MCF 10A (cell line): Measurements from ENCODE around the gene RHOT2. TPM values are rescaled to one million over a fixed set of nuclear protein-coding genes. Genes with fewer than 3 reads are reported as not detected.

Experiments
- BruUV-seq: library from RNA; stranded (reverse); fragments of 400-500 nt; replicated peaks from 2 replicates; lab custom pipeline; 2021; lab: Mats Ljungman, UMichigan
- CTCF ChIA-PET: fragments of 300-600 bp; sonication (Branson Sonifier 250); formaldehyde crosslinking; extraction: SDS; loops from one replicate; lab custom pipeline; 2021; ENCODE audit warnings: antibody characterized with exemption, inconsistent platforms; lab: Yijun Ruan, JAX
- POLR2A ChIA-PET: fragments of 300-600, 350-650 bp; sonication (Branson Sonifier 250); formaldehyde crosslinking; extraction: SDS; loops from one replicate; lab custom pipeline; 2020; ENCODE audit warnings: antibody characterized with exemption, inconsistent platforms; lab: Yijun Ruan, JAX
- DNase-seq: peaks from one replicate; pipeline ENCODE4 v3.0.0-alpha.2; 2018; ENCODE audit not compliant: unreplicated experiment
- H3K27ac Mint-ChIP-seq: one replicate; pipeline ENCODE4 v1.8.0; 2022; ENCODE audit warnings: mild to moderate bottlenecking, low read depth, mixed read lengths; ENCODE audit not compliant: unreplicated experiment
- H3K27me3 Mint-ChIP-seq: one replicate; pipeline ENCODE4 v1.8.0; 2022; ENCODE audit warnings: mixed read lengths; ENCODE audit not compliant: insufficient read depth, unreplicated experiment
- H3K36me3 Mint-ChIP-seq: one replicate; pipeline ENCODE4 v1.8.0; 2022; ENCODE audit warnings: mild to moderate bottlenecking, moderate library complexity, mixed read lengths; ENCODE audit not compliant: insufficient read depth, unreplicated experiment
- H3K4me1 Mint-ChIP-seq: one replicate; pipeline ENCODE4 v1.8.0; 2022; ENCODE audit warnings: mixed read lengths; ENCODE audit not compliant: insufficient read depth, unreplicated experiment
- H3K4me3 Mint-ChIP-seq: one replicate; pipeline ENCODE4 v1.8.0; 2022; ENCODE audit warnings: mild to moderate bottlenecking, moderate library complexity, mixed read lengths; ENCODE audit not compliant: unreplicated experiment
- H3K9me3 Mint-ChIP-seq: one replicate; pipeline ENCODE4 v1.8.0; 2022; ENCODE audit warnings: mixed read lengths; ENCODE audit not compliant: unreplicated experiment
- intact Hi-C: fragments of 100-400 bp; cut with micrococcal nuclease; formaldehyde crosslinking; loops from 2 replicates; pipeline ENCODE4 v1.14.1; 2022
- total RNA-seq: library from RNA; stranded (reverse); gene quantifications from 2 replicates; pipeline ENCODE4 v1.2.3, GENCODE V29; 2022
- TF ChIP-seq, protein P1 (sequence below): fragments of 200-600 bp; IDR thresholded peaks from one replicate; pipeline ENCODE4 v1.8.0; 2022; ENCODE audit warnings: antibody characterized with exemption, mild to moderate bottlenecking; ENCODE audit not compliant: unreplicated experiment

Gene RHOT2
- total RNA-seq, 1 experiment from 2014 or later = 118 TPM

DNA sequence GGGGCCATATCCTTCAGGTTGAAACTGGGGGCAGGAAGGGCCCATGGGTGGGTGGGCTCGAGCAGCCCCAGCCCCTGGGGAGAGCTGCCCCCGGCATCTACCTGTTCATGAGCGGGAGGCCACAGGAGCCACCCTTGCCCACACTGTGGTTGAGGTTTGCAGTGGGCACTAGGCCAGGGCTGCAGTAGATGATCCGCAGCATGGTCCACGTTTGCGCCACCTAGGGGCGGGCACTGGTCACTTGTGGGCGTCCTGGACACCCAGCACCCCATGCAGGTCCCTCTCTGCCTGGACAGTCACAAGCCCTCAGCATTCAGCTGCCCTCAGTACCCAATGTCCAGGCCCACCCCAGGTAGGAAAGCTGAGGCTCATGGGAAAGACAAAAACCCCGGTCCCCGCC is 18.0 kb downstream of the RHOT2 start:
- Mint-ChIP-seq H3K27me3 (no peaks in the 10 kb centered on the region), H3K4me1 (peaks cover 6% of the 10 kb centered on the region), H3K4me3 (peak overlapping the region; percentile 76), H3K27ac (no peak overlapping the region), H3K9me3 (no peaks in the 10 kb centered on the region), H3K36me3 (peaks cover 70% of the 10 kb centered on the region)
- TF ChIP-seq, protein P1, sequence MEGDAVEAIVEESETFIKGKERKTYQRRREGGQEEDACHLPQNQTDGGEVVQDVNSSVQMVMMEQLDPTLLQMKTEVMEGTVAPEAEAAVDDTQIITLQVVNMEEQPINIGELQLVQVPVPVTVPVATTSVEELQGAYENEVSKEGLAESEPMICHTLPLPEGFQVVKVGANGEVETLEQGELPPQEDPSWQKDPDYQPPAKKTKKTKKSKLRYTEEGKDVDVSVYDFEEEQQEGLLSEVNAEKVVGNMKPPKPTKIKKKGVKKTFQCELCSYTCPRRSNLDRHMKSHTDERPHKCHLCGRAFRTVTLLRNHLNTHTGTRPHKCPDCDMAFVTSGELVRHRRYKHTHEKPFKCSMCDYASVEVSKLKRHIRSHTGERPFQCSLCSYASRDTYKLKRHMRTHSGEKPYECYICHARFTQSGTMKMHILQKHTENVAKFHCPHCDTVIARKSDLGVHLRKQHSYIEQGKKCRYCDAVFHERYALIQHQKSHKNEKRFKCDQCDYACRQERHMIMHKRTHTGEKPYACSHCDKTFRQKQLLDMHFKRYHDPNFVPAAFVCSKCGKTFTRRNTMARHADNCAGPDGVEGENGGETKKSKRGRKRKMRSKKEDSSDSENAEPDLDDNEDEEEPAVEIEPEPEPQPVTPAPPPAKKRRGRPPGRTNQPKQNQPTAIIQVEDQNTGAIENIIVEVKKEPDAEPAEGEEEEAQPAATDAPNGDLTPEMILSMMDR = peak; percentile 57
- ChIA-PET POLR2A (interaction anchor here (1.1 to 1.3 kb wide), 5 partner anchors 9 to 34 kb away, joined by 3 to 6 read pairs (median 4); partner anchors contain the start of gene ANTKMT), CTCF (interaction anchor here (0.6 to 1.3 kb wide), 5 partner anchors 10 to 62 kb away, joined by 3 read pairs; no protein-coding TSS in a partner anchor)
- intact Hi-C loops = no loop called here
- DNase-seq = peak; percentile 67
- BruUV-seq = no TSS peak

DNA sequence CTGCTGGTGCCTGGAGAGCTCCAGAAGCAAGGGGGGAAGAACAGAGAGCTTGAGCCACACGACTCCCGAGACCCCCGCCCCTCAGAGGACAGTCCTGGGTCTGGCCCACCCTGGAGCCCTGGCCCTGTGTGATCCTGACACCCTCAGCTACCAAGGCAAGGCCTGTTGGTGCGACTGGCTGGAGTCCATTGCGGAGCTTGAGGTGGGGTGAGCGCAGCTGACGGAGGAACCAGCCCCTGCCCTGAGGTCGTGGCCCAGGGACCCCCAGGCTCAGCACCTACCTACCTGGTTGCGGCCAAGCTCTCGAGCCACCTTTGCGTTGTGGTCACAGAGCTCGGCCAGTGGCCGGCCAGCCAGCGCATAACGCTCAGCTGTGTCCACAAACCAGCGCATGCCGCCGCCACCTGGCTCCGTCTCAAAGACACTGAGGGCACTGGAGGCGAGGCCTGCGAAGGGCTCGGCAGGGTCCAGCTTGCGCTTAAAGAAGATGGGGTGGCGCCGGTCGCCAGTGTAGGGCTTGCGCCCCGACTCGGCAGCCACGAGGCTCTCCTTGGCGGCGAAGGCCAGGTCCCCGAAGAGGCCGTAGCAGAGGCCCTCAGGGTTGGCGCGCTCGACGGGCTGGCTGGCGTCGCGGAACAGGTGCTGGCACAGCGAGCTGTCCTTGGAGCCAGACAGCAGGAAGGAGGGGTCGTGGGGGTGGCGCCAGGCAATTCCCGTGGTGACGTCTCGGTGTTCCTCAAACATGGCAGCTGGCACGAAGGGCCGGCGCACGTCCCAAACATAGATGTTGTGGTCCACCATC is 18.7 kb downstream of the RHOT2 start:
- CTCF ChIA-PET = interaction anchor here (0.8 to 1.3 kb wide), 7 partner anchors 8 to 63 kb away, joined by 3 to 4 read pairs (median 3); no protein-coding TSS in a partner anchor
- intact Hi-C loops = no loop called here
- POLR2A ChIA-PET = interaction anchor here (0.5 to 1.3 kb wide), 6 partner anchors 9 to 53 kb away, joined by 3 to 6 read pairs (median 4); partner anchors contain the start of gene ANTKMT
- peaks cover 70% of the 10 kb centered on the region for H3K36me3 Mint-ChIP-seq
- H3K27me3 Mint-ChIP-seq = no peaks in the 10 kb centered on the region
- no peak overlapping the region for H3K4me3 Mint-ChIP-seq
- H3K4me1 Mint-ChIP-seq = peaks cover 6% of the 10 kb centered on the region
- H3K9me3 Mint-ChIP-seq = no peaks in the 10 kb centered on the region
- no peak for DNase-seq
- TF ChIP-seq, protein P1 = no peak
- no TSS peak for BruUV-seq
- H3K27ac Mint-ChIP-seq = no peak overlapping the region

- Mint-ChIP-seq H3K9me3 (no peaks in the 10 kb centered on the region), H3K4me3 (no peak overlapping the region), H3K27me3 (no peaks in the 10 kb centered on the region), H3K36me3 (peaks cover 67% of the 10 kb centered on the region), H3K4me1 (peaks cover 10% of the 10 kb centered on the region), H3K27ac (no peak overlapping the region)
- TF ChIP-seq, protein P1 = no peak
- CTCF ChIA-PET = interaction anchor here (0.7 to 1.3 kb wide), 5 partner anchors 8 to 54 kb away, joined by 3 to 4 read pairs (median 3); no protein-coding TSS in a partner anchor
- DNase-seq = no peak
- intact Hi-C loops = no loop called here
- BruUV-seq = no TSS peak
- POLR2A ChIA-PET = interaction anchor here (0.6 kb wide), 1 partner anchor 98 kb away, joined by 3 read pairs; the partner anchor contains the start of gene RAB40C
Measured at GRCh38 chr16:687499-687898, 19.6 kb downstream of the RHOT2 start.
